Urinary bladder (tissue), 4 donors: ENCODE data around the gene H3-3A. TPM values are rescaled to one million over a fixed set of nuclear protein-coding genes. Genes with fewer than 3 reads are reported as not detected.

Experiments used
- DNase-seq: peaks from one replicate; pipeline ENCODE4 v3.0.0-alpha.2; 2015; ENCODE audit errors: extremely low spot score
- H3K27ac ChIP-seq: one replicate; pipeline ENCODE4 v1.5.1; 2013; ENCODE audit warnings: low read depth, mild to moderate bottlenecking, moderate library complexity
- H3K36me3 ChIP-seq: one replicate; pipeline ENCODE4 v1.6.1; 2013; ENCODE audit warnings: mild to moderate bottlenecking, moderate library complexity; ENCODE audit not compliant: insufficient read depth
- H3K4me1 ChIP-seq: one replicate; pipeline ENCODE4 v1.6.1; 2013; ENCODE audit warnings: mild to moderate bottlenecking, moderate library complexity; ENCODE audit not compliant: insufficient read depth
- H3K4me3 ChIP-seq: one replicate; pipeline ENCODE4 v1.5.1; 2013; ENCODE audit warnings: low read depth, low read length
- WGBS: extraction: QIAGEN DNeasy Blood & Tissue Kit; methylation state at CpG from one replicate; pipeline ENCODE4 v1.1.7; 2013; 5-methylcytosine and 5-hydroxymethylcytosine counted together
- polyA plus RNA-seq: library from polyadenylated mRNA; stranded (reverse); fragments of 200-250 nt; gene quantifications from one replicate; pipeline ENCODE4 v1.2.3, GENCODE V29; 2013
- total RNA-seq: library from RNA; depleted of rRNA; stranded (reverse); fragments of >200 nt; gene quantifications from one replicate; pipeline ENCODE4 v1.2.3, GENCODE V29; 2014
- donor health status: healthy with polysubstance abuse.
- donor health status: healthy.

H3-3A gene
- total and polyA plus RNA-seq, 2 donors = 430 to 519 TPM

DNA sequence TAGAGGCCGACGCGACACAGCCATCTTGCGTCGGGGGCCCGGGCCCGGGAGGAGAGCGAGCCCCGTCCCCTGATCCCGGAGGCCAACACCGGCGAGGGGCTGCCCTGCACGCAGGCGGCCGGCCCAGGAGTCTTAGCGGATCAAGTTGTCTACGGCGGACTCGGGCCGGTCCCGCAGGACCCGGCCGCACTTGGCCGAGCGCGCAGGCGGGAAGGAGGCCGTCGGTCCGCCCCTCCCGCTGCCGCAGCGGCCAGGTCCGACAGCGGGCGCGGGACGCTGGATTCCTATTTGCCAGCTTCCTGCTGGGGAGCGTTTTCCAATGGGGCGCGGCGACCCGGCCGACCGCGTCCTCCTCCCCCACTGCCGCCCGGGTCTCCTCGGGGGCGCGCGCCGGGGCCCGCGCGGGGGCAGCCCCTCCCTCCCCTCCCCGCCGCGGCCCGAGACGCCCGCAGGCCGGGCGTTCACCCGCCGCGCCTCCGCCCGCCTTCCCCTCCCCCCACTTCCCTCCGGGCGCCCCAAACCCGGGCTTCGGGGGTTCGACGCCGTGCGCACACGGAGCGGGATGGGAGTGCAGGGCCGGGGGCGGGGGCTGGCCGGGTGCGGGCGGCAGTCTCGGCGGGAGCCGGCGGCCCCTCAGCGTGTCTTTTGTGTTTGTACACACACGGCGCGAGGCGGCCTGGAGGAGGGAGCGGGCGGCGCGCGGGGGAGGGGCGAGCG, 517 bp upstream of the H3-3A start:
- peaks cover 5% of the 10 kb centered on the region for H3K36me3 ChIP-seq
- peaks cover 1% of the 10 kb centered on the region for H3K4me1 ChIP-seq
- DNase-seq = peak; percentile 25
- under 1% methylated on average over 100 of the region's 100 CpGs for WGBS
- peak overlapping the region; percentile 58 for H3K4me3 ChIP-seq
- H3K27ac ChIP-seq = peak overlapping the region; percentile 98

DNA sequence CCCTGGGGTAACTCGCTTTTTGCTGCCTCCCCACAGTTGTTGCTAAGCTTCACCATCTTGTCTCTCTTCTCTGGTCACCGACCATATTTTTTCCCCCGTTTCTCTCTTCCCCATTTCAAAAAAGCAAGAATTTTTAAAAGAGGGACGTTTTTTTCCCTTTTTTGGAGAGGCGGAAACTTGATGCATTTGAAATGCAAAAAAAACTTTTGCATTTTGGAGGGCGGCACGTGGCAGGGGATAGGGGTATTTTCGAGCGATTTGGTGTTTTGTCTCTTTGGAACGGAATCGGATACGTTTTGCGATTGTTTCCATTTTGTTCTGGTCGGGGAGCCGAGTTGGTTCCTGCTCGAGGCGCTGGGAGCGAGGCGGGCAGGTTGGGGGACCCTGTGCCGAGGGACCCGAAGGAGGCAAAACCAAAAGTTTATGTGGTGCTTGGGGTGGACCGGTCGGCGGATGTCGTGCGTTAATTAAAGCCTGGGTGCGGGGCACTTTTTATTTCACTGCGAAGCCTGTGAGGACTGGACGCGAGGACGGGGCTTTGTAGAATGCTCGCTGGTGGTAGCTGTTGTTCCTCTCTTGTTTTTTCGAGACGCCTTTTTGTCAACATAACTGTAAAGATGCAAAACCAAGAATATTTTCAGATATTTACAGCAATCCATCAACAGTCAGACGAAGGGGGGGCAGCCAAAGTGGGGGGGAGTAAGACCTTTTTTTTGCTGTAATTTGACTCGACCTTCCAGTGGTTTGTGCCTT, 884 bp downstream of the H3-3A start:
- under 1% methylated on average over 36 of the region's 36 CpGs for WGBS
- peaks cover 1% of the 10 kb centered on the region for H3K4me1 ChIP-seq
- peak overlapping the region; percentile 96 for H3K4me3 ChIP-seq
- peak; percentile 61 for DNase-seq
- H3K27ac ChIP-seq = peak overlapping the region; percentile 100
- peaks cover 5% of the 10 kb centered on the region for H3K36me3 ChIP-seq

DNA sequence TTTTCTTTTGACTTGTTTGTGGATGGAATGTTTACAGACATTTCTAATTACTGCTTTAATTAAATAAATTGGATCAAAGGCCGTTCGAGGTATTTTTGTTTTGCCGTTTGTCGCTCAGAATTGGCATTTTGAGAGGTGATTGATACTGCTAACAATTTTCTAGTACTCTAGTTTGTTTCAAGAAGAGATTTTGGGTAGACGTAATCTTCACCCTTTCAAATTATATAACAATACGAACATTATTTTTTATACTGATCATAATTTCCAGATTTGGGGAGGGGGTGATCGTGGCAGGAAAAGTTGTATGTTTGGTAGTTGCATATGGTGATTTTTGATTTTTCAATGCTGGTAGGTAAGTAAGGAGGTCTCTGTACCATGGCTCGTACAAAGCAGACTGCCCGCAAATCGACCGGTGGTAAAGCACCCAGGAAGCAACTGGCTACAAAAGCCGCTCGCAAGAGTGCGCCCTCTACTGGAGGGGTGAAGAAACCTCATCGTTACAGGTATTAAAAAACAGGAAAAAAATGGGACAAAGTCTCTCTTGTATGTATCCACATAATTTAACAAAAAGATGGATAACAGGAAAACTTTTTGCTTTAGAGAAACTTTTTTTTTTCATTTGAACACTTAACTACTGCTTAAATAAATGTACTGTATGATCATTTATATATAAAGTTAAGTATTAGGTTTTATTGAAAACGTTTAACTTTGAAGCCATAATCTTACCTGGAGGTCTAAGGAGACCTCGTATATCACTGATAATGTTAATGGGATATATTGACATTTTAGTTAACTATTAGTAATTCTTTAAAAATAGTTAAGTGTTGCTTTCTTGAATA, 1.7 kb downstream of the H3-3A start:
- Histone ChIP-seq H3K4me3 (peak overlapping the region; percentile 96), H3K36me3 (peaks cover 5% of the 10 kb centered on the region), H3K4me1 (peaks cover 1% of the 10 kb centered on the region), H3K27ac (peak overlapping the region; percentile 100)
- WGBS = under 1% methylated on average over 17 of the region's 17 CpGs
- DNase-seq = peak; percentile 2

DNA sequence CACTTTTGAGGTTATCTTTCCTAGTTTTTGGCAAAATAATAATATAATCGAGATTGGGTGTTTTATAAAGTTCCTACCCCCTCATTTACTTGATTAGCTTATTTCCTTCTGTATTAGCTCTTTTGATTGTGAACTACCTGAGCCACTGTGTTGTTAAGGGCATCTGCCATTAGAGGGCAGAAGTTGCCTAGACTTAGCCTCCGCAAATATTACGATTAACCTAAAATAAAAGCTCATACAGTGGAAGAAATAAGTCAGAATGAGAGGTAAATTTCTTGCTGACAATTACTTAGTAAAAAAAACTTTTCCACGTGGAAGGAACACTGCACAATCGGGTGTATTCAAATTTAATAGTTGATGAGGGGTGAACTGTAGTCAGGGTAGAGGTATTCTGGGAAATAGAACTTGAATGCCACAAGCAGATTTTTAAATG, 2.3 kb downstream of the H3-3A start:
- Histone ChIP-seq H3K4me3 (peak overlapping the region; percentile 23), H3K36me3 (peaks cover 5% of the 10 kb centered on the region), H3K4me1 (peaks cover 1% of the 10 kb centered on the region), H3K27ac (no peak overlapping the region)
- 1% methylated on average over 5 of the region's 5 CpGs for WGBS
- DNase-seq = peak; percentile 37

DNA sequence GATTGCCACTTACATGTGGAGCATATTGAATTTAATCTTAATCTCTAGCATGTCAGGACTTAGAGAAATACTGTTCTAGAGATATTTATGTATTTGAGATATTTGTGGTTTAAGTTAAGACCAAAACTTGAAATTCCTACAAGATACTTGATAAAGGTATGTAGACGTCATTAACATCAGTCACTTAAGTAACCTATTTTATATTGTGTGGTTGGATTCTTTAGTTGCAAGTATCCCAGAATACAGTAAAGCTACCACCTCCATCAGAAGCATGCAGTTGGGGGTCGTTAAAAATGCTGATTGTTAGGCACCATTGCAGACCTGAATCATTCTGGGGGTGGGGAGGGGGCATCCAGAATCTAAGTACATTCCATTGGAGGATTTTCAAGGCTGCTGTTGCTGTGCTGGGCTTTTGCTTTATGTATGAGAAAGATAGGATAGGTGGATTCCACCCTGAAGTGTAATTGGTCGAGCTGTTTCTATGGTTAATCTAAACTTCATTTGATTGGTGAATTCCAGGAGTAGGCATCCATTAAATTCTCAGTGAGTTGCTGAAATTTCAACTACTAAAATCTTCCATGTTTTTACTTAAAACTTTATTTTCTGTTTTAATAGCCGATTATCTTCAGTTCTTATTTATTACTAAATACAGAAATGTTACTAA, 4.0 kb downstream of the H3-3A start:
- H3K4me3 ChIP-seq = no peak overlapping the region
- WGBS = 54% methylated on average over 4 of the region's 4 CpGs
- H3K36me3 ChIP-seq = peaks cover 5% of the 10 kb centered on the region
- H3K4me1 ChIP-seq = peaks cover 1% of the 10 kb centered on the region
- no peak for DNase-seq
- no peak overlapping the region for H3K27ac ChIP-seq

DNA sequence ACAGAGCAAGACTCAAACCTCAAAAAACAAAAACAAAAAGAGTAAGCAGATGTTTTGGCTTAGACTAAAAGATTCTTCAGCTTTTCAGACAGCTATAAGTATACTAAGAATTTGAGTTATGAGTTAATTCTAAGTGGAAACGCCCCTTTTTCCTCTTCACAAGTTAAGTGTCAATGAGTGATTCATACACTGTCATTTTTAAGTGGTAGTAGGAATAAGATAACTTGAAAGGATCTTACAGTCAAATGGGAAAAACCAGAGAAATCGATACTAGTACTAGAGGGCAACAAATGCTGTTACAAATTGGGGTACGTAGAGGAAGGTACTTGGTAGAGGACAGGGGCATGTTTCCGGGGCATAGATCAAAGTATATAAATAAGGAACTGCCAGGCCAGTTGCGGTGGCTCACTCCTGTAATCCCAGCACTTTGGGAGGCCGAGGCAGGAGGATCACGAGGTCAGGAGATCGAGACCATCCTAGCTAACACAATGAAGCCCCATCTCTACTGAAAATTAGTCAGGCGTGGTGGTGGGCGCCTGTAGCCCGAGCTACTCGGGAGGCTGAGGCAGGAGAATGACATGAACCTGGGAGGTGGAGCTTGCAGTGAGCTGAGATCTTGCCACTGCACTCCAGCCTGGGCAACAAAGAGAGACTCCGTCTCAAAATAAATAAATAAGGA, 7.4 kb downstream of the H3-3A start:
- WGBS = 91% methylated on average over 13 of the region's 13 CpGs
- peaks cover 7% of the 10 kb centered on the region for H3K36me3 ChIP-seq
- peaks cover 1% of the 10 kb centered on the region for H3K4me1 ChIP-seq
- DNase-seq = no peak
- no peak overlapping the region for H3K4me3 ChIP-seq
- no peak overlapping the region for H3K27ac ChIP-seq

DNA sequence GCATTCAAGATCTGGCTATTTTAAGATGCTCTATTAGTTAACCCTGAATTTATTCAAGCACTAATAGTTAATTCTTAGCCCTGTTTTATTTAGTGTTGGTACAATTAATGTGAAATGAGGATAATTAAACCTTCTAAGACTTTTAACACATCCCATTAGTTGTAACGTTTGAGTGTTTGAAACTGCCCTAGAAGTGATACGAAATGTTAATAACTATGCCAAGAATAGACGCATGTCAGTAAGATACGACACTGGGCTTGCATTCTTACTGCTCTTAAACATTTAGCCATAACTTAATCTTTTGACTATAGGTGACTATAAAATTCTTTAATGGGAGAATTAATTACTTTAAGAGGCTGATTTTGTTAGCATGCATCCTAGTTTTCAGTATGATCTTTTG, 9.8 kb downstream of the H3-3A start:
- H3K27ac ChIP-seq = no peak overlapping the region
- no peak overlapping the region for H3K4me3 ChIP-seq
- H3K4me1 ChIP-seq = no peaks in the 10 kb centered on the region
- no peak for DNase-seq
- H3K36me3 ChIP-seq = peaks cover 1% of the 10 kb centered on the region
- 73% methylated on average over 4 of the region's 4 CpGs for WGBS

DNA sequence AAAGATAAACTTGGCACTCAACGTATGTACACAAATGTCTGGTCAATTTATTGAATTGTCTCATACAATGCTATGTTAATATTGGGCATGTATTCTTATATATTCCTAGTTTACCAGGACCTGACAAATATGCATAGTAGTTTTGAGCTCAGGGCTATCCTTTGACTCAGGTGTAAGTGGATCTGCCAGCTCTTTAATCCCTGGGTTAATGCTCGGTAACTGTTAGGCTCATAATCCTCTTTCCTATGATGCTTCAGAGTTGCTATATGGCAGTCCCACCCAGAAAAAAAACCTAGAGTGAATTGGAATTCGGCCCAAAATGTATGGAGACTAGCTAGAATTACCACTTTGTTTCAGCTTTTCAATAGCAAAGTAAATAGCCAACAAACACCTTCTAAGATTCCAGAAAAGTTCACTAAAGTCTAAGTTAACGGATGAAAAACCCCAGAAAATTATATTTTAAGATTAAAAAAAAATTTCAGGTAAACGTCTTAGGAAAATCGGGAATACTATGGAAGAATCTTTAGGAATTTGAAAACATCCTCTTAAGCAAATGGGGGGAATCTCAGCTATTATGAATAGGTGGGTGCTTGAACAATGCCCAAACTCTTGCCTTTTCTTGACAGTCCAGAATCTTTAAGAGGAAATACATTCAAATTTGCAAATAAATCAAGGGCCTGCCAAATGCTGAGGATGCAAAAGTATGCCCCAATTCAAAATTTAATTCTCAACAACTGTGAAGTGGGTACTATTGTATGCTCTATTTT, 10.9 kb downstream of the H3-3A start:
- Histone ChIP-seq H3K4me1 (no peaks in the 10 kb centered on the region), H3K4me3 (no peak overlapping the region), H3K36me3 (peaks cover 1% of the 10 kb centered on the region), H3K27ac (no peak overlapping the region)
- no peak for DNase-seq
- WGBS = 43% methylated on average over 6 of the region's 6 CpGs

DNA sequence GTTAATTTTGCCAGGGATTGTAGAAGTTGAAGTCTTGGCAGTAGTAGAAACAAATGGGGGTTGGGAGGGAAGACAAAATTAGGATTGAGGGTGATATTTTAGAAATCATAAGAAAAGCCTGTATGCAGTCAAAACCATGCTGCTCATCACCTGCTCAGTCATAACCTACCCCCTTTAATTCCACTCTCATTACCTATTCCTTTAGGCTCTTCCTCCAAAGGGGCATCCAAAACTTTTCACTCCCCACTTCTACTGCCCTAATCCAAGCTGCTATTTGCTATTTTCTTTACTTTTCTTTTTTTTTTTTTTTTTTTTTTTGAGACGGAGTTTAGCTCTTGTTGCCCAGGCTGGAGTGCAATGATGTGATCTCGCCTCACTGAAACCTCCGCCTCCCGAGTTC, 11.5 kb downstream of the H3-3A start:
- 80% methylated on average over 4 of the region's 4 CpGs for WGBS
- peaks cover 1% of the 10 kb centered on the region for H3K36me3 ChIP-seq
- no peak overlapping the region for H3K27ac ChIP-seq
- H3K4me3 ChIP-seq = no peak overlapping the region
- no peaks in the 10 kb centered on the region for H3K4me1 ChIP-seq
- no peak for DNase-seq

DNA sequence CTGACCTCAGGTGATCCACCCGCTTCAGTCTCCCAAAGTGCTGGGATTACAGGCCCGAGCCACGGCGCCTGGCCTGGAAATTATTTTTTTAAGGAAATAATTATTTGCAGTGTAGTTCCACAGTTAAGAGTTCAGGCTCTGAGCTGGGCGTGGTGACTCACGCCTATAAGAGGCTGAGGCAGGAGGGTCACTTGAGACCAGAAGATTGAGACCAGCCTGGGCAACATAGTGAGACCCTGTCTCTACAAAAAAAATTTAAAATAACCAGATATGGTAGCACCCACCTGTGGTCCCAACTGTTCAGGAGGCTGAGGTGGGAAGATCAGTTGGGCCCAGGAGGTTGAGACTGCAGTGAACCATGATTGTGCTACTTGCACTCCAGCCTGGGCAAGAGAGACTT, 13.9 kb downstream of the H3-3A start:
- no peak overlapping the region for H3K4me3 ChIP-seq
- DNase-seq = no peak
- H3K27ac ChIP-seq = no peak overlapping the region
- 89% methylated on average over 6 of the region's 6 CpGs for WGBS
- H3K4me1 ChIP-seq = no peaks in the 10 kb centered on the region
- peaks cover 1% of the 10 kb centered on the region for H3K36me3 ChIP-seq

DNA sequence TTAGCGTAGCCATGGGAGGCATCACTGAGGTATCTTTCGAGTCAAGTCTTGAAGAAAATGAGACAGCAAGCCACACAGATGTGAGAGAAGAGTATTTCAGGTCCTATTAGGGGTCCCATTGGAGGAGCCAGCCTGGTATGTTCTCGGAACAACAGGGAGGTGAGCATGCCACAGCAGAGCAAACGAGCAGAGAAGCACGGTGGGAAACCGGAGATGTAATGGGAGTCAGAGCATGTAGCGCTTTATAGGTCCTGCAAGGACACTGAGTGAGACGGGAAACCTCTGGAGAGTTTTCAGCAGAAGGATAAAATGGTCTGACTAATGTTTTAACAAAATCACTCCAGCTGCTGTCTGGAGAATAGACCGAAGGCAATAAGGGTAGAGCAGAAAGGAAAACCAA, 15.9 kb downstream of the H3-3A start:
- no peak for DNase-seq
- Histone ChIP-seq H3K4me3 (no peak overlapping the region), H3K36me3 (peaks cover under 1% of the 10 kb centered on the region), H3K4me1 (no peaks in the 10 kb centered on the region), H3K27ac (no peak overlapping the region)
- WGBS = 72% methylated on average over 9 of the region's 9 CpGs

DNA sequence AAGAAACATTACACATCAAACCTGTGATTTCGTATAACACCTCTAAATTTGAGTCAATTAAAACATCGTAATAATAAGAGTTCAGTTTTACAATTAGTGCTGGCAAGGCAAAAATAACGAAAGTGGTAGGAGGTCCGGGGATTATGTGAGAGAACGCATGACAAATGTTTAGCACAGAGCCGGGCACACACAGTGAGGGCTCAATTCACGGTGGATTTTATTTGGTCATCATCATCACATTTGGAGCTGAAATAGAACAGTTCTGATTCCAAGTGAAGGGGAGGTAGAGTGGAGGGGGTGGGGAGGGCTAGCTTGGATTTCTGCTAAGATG, 20.0 kb downstream of the H3-3A start:
- peak overlapping the region; percentile 41 for H3K4me3 ChIP-seq
- no peak for DNase-seq
- no peak overlapping the region for H3K27ac ChIP-seq
- H3K4me1 ChIP-seq = no peaks in the 10 kb centered on the region
- 79% methylated on average over 7 of the region's 7 CpGs for WGBS
- H3K36me3 ChIP-seq = no peaks in the 10 kb centered on the region
